ENCODE measurements around the gene OR6B1. TPM values are rescaled to one million over a fixed set of nuclear protein-coding genes. Genes with fewer than 3 reads are reported as not detected.

The OR6B1 gene
- total and polyA plus RNA-seq, 2 donors (not counting 3 experiments of a cell fraction or from before 2014, with no cell fraction given) = not detected

DNA sequence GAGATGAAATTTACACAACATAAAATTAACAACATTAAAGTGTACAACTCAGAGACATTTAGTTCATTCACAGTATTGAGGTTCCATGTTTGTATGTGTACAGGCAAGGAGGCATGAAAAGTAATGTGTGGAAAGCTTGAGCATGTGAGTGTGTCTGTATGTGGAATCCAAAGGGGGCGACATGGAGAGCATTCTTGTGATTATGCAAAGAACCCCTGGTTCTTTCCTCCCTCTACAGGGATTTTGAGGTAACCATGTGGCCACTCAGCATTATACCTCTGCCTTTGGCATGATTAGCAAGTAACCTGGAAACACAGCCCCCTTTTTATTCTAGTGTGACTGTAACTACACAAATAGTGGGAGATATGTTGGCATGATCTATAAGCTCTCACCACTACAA lies 24.5 kb upstream of the OR6B1 start:
- Histone ChIP-seq H3K27ac (ENCODE audit: insufficient read depth, low read depth, low read length) (no peak overlapping the region), H4K20me1 (replicated peaks; ENCODE audit: control insufficient read depth, extremely low read depth, insufficient read depth, low read length) (no peaks in the 10 kb centered on the region), H3K4me3 (replicated peaks in 1 of 3; ENCODE audit: insufficient read depth in 1 of 3, low read depth in 1 of 3, low read length in 3 of 3) (no peak overlapping the region), H2AFZ (ENCODE audit: low read depth, low read length) (no peak overlapping the region), H3K4me1 (ENCODE audit: control insufficient read depth, extremely low read depth, insufficient read depth, low read length) (peaks cover 18% of the 10 kb centered on the region), H3K27me3 (ENCODE audit: control insufficient read depth in 2 of 2, insufficient read depth in 2 of 2, low read length in 2 of 2) (no peaks in the 10 kb centered on the region), H3K4me2 (ENCODE audit: insufficient read depth, low read length) (no peak overlapping the region), H3K36me3 (ENCODE audit: control insufficient read depth in 2 of 2, extremely low read depth in 1 of 2, insufficient read depth in 2 of 2, low read length in 2 of 2) (no peaks in the 10 kb centered on the region), H3K9me3 (replicated peaks; ENCODE audit: control insufficient read depth, insufficient read depth, low read length) (no peaks in the 10 kb centered on the region), H3K9me1 (replicated peaks; ENCODE audit: control insufficient read depth, extremely low read depth, insufficient read depth, low read length) (no peaks in the 10 kb centered on the region), H3K9ac (replicated peaks; ENCODE audit: extremely low read depth, insufficient read depth, low read length) (no peak overlapping the region), H3K79me2 (ENCODE audit: control insufficient read depth, insufficient read depth, low read length) (no peaks in the 10 kb centered on the region)
- CTCF ChIA-PET = interaction anchor here (0.7 to 1.4 kb wide), 3 partner anchors 24 to 152 kb away, joined by 3 read pairs; no protein-coding TSS in a partner anchor
- intact Hi-C loops (cut with micrococcal nuclease) (no loop called here), dilution Hi-C loops (cut with MboI; ENCODE audit: extremely low pct_ligation_motif_present, low sequenced_read_pairs) (no loop called here)
- POLR2A ChIA-PET = no interaction called here
- BruUV-seq (replicated peaks) = no TSS peak
- FAIRE-seq (no peak), DNase-seq (ENCODE audit: low read depth, low spot score) (no peak)
- TF ChIP-seq POLR2A (IDR thresholded peaks at IDR 0.05; ENCODE audit: low read depth, low read length) (no peak), FOS (IDR thresholded peaks at IDR 0.05; ENCODE audit: borderline replicate concordance, insufficient read depth, low read length) (no peak), JUN (IDR thresholded peaks at IDR 0.05; ENCODE audit: borderline replicate concordance, insufficient read depth, insufficient read length, low read depth) (no peak), MYC (IDR thresholded peaks at IDR 0.05; ENCODE audit: low read depth, low read length) (no peak), POLR2AphosphoS5 (IDR thresholded peaks at IDR 0.05; ENCODE audit: insufficient read depth, low read depth, low read length) (no peak), GATA2 (IDR thresholded peaks at IDR 0.05; ENCODE audit: insufficient read depth, insufficient read length, low read depth, low read length) (no peak), EZH2 (IDR thresholded peaks at IDR 0.05; ENCODE audit: borderline replicate concordance, low read depth, low read length, severe bottlenecking) (no peak)
- TF ChIP-seq, protein P1, sequence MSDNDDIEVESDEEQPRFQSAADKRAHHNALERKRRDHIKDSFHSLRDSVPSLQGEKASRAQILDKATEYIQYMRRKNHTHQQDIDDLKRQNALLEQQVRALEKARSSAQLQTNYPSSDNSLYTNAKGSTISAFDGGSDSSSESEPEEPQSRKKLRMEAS (IDR thresholded peaks at IDR 0.05; ENCODE audit: insufficient read depth, insufficient read length) = no peak
- TF ChIP-seq, protein P2, sequence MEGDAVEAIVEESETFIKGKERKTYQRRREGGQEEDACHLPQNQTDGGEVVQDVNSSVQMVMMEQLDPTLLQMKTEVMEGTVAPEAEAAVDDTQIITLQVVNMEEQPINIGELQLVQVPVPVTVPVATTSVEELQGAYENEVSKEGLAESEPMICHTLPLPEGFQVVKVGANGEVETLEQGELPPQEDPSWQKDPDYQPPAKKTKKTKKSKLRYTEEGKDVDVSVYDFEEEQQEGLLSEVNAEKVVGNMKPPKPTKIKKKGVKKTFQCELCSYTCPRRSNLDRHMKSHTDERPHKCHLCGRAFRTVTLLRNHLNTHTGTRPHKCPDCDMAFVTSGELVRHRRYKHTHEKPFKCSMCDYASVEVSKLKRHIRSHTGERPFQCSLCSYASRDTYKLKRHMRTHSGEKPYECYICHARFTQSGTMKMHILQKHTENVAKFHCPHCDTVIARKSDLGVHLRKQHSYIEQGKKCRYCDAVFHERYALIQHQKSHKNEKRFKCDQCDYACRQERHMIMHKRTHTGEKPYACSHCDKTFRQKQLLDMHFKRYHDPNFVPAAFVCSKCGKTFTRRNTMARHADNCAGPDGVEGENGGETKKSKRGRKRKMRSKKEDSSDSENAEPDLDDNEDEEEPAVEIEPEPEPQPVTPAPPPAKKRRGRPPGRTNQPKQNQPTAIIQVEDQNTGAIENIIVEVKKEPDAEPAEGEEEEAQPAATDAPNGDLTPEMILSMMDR (IDR thresholded peaks at IDR 0.05; ENCODE audit: extremely low read depth in 1 of 2, insufficient read depth in 1 of 2, low read depth in 1 of 2, low read length in 2 of 2) = no peak
